ENCODE measurements around the gene DEF6. TPM values are rescaled to one million over a fixed set of nuclear protein-coding genes. Genes with fewer than 3 reads are reported as not detected.

The DEF6 gene
- total RNA-seq, 2 donors from 2014 or later = 8.1 to 12.5 TPM

DNA sequence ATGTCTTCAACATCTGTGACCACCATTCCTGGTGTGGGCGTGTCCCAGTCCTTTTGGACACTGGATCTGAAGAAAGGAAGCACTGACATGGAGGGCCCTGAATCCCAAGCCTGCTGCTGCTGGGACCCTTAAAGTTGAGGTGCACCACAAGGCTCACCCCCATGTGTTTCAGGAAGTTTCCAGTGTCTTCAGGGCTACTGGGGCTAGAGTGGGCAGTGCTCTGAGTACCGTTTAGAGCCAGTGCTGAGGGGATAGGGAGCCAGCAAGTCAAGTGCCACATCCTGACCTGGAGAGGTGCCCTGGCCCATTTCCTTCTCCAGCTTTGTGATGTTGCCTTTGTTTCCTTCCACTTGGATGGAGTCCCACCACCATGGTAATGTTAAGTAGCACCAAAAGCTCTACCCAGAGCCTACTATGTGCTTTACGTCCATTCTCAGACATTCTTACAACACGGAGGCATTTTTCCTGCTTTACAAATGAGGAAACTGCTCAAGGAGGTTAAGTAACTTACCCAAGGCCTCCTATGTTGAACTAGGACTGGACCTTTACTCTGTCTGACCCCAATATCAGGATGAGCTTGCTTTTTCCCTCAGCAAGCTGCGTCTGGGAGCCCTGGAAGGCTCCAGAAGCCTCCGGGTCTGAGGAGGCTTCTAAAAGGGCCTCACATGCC, 552 bp upstream of the DEF6 start:
- Histone ChIP-seq H3K36me3 (no peaks in the 10 kb centered on the region), H3K9ac (ENCODE audit: low read depth in 2 of 2, low read length in 2 of 2) (peak overlapping the region in 1 of 2 donors; percentile 93), H3K27ac (peak overlapping the region; percentile 67), H3K4me3 (peak overlapping the region; percentile 46), H3K9me3 (no peaks in the 10 kb centered on the region), H3K4me1 (no peaks in the 10 kb centered on the region), H3K27me3 (no peaks in the 10 kb centered on the region)
- TF ChIP-seq, protein P1, sequence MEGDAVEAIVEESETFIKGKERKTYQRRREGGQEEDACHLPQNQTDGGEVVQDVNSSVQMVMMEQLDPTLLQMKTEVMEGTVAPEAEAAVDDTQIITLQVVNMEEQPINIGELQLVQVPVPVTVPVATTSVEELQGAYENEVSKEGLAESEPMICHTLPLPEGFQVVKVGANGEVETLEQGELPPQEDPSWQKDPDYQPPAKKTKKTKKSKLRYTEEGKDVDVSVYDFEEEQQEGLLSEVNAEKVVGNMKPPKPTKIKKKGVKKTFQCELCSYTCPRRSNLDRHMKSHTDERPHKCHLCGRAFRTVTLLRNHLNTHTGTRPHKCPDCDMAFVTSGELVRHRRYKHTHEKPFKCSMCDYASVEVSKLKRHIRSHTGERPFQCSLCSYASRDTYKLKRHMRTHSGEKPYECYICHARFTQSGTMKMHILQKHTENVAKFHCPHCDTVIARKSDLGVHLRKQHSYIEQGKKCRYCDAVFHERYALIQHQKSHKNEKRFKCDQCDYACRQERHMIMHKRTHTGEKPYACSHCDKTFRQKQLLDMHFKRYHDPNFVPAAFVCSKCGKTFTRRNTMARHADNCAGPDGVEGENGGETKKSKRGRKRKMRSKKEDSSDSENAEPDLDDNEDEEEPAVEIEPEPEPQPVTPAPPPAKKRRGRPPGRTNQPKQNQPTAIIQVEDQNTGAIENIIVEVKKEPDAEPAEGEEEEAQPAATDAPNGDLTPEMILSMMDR (IDR thresholded peaks at IDR 0.05) = no peak
- intact Hi-C loops (cut with DNase I) = loop anchor here (5.0 kb wide), 2 partner anchors 45 to 150 kb away; partner anchors contain the start of gene PPARD
- no peak for DNase-seq

DNA sequence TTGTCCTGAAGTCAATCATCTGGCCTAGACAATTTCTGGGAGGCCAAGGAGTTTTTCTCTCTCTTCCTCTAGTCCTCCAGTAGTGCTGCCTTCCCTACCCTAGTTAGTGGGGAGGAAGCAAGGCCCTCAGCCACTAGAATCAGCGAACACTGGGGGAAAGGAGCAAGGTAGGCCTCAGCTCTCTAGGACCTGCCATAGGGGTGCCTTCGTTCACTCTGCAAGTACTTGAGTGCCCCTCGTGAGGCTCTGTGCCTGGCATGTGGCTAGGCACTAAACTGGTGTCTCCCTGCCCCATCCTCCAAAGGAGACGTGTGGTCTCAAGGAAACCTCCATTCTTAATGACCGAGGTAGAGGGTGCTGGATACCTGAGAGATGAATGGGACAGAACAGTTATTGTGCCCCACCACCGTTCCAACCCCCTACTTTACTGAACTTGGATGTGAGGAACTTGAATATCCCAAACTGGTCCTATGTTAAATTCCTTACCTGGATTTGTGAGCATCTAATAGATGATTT, 1.1 kb downstream of the DEF6 start:
- no peaks in the 10 kb centered on the region for H3K36me3 ChIP-seq
- peaks cover 4% of the 10 kb centered on the region for H3K4me1 ChIP-seq
- peak overlapping the region; percentile 76 to 93 for H3K9ac ChIP-seq (ENCODE audit: low read depth in 2 of 2, low read length in 2 of 2)
- peak overlapping the region; percentile 67 for H3K27ac ChIP-seq
- TF ChIP-seq, protein P1 (IDR thresholded peaks at IDR 0.05) = no peak
- no peaks in the 10 kb centered on the region for H3K27me3 ChIP-seq
- H3K4me3 ChIP-seq = peak overlapping the region; percentile 46
- no peaks in the 10 kb centered on the region for H3K9me3 ChIP-seq
- DNase-seq = no peak
- intact Hi-C loops (cut with DNase I) = loop anchor here (5.0 kb wide), 2 partner anchors 44 to 149 kb away; partner anchors contain the start of gene PPARD

DNA sequence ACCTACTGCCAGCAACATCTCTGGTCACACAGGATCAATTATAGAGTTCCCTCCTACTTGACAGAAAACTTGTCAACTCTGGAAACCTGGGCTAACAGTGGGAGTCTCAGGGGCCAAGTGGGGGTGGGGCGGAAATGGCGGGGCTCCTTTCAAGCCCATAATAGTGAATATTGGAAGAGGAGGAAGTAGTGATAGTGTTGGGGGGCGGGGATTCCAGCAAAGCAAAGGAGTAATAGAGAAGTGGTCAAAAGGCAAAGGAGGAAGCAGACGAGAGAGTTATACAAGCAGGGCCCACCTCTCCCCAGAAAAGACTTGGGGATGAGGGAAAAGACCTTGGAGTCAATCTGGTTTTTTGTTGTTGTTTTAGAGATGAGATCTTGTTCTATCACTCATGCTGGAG, 2.1 kb downstream of the DEF6 start:
- H3K9ac ChIP-seq (ENCODE audit: low read depth in 2 of 2, low read length in 2 of 2) = peak overlapping the region in 1 of 2 donors; percentile 15
- peak; percentile 50 for DNase-seq
- intact Hi-C loops (cut with DNase I) = loop anchor here (5.0 kb wide), 2 partner anchors 43 to 148 kb away; partner anchors contain the start of gene PPARD
- no peaks in the 10 kb centered on the region for H3K27me3 ChIP-seq
- peaks cover 4% of the 10 kb centered on the region for H3K4me1 ChIP-seq
- H3K36me3 ChIP-seq = no peaks in the 10 kb centered on the region
- no peak overlapping the region for H3K27ac ChIP-seq
- TF ChIP-seq, protein P1 (IDR thresholded peaks at IDR 0.05) = no peak
- no peaks in the 10 kb centered on the region for H3K9me3 ChIP-seq
- peak overlapping the region; percentile 46 for H3K4me3 ChIP-seq

DNA sequence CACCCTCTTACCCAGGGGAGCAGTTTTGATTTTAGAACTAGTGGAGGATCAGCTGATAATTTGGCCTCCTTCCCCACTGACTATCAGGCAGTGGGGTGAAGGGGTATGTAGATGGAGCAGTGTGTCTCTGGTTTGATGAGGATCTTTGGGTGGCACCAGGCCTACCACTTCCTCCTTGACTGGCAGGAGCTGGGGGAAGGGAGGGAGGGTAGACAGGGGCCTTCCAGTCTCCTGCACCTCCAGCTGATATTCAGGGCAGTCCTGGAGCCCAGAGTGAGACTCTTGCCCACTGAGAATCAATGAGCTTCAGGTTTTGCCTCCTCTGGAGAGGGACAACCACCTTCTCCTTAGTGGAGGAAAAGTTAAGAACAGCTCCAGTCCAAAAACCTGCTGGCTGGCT, 3.2 kb downstream of the DEF6 start:
- peaks cover 4% of the 10 kb centered on the region for H3K4me1 ChIP-seq
- no peaks in the 10 kb centered on the region for H3K36me3 ChIP-seq
- TF ChIP-seq, protein P1 (IDR thresholded peaks at IDR 0.05) = no peak
- H3K27ac ChIP-seq = peak overlapping the region; percentile 14
- H3K27me3 ChIP-seq = no peaks in the 10 kb centered on the region
- H3K4me3 ChIP-seq = no peak overlapping the region
- intact Hi-C loops (cut with DNase I) = no loop called here
- no peak for DNase-seq
- no peak overlapping the region for H3K9ac ChIP-seq (ENCODE audit: low read depth in 2 of 2, low read length in 2 of 2)
- no peaks in the 10 kb centered on the region for H3K9me3 ChIP-seq

DNA sequence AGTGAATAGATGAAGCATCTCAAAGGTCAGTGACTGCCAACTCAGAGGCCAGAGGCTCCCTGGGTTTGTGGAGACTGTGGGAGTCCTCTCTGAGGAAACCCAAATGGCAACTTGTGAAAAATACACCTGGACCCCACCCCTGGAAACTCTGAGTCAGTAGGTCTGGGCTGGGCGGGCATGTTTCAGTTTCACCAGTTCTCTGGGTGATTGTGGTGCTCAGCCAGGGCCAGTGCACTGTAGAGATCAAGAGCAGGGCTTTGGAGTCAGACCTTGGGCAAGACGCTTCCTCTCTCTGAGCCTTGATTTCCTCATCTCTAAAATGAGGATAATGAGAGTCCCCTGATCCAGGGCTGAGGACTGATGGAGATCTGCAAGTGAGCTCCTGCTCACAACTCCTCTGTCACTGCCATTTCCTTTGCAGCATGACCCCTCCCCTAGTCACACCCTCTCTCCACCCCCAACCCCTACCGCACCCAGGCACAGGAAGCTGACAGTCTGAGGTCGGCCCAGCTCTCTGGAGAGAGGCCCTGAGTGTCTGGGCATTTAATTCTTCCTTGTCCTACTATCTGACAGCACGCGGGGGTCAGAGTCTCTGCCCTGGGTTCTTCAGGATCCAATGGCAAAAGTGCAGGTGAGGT, 5.1 kb downstream of the DEF6 start:
- DNase-seq = peak; percentile 82
- peaks cover 4% of the 10 kb centered on the region for H3K4me1 ChIP-seq
- H3K27ac ChIP-seq = peak overlapping the region; percentile 61
- peak overlapping the region; percentile 49 to 61 for H3K9ac ChIP-seq (ENCODE audit: low read depth in 2 of 2, low read length in 2 of 2)
- TF ChIP-seq, protein P1 (IDR thresholded peaks at IDR 0.05) = no peak
- H3K27me3 ChIP-seq = no peaks in the 10 kb centered on the region
- intact Hi-C loops (cut with DNase I) = no loop called here
- no peaks in the 10 kb centered on the region for H3K36me3 ChIP-seq
- no peak overlapping the region for H3K4me3 ChIP-seq
- no peaks in the 10 kb centered on the region for H3K9me3 ChIP-seq
